ENCODE data around the gene ENDOD1.

The ENDOD1 gene

GRCh38 chr11:95152876-95153856, 63.5 kb downstream of the ENDOD1 start:
- no peak for TF ChIP-seq CTCF (IDR thresholded peaks at IDR 0.05; ENCODE audit: low read depth, low read length, missing control alignments)
- no peak for DNase-seq (ENCODE audit: low read depth)

DNA sequence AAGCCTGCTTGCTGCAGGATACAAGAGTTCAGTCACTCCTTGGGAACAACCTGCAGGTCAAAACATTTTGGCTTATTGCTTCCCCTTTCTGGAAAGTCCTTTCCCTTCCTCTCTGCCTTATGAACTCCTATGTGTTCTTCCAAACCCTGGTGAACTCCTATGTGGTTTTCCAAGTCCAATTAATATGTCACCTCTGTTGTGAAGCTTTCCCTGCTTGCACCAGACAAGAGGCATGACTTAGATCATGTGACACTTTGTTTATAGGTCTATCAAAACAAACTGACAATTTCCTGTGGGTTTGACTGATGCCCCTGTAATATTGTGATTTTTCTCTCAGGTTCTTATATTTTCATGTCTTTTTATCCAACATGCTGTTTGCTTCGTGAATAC, 64.2 kb downstream of the ENDOD1 start:
- H3K4me3 ChIP-seq (ENCODE audit: low read depth, low read length), result no peak overlapping the region
- DNase-seq (ENCODE audit: low read depth), result no peak
- no peak for TF ChIP-seq CTCF (IDR thresholded peaks at IDR 0.05; ENCODE audit: low read depth, low read length, missing control alignments)

More at GRCh38 chr11:95152876-95153856, 63.5 kb downstream of the ENDOD1 start:
- peak overlapping the region; percentile 1; the same call in 1 of the 2 replicates for H3K4me3 ChIP-seq (ENCODE audit: low read depth, low read length)

DNA sequence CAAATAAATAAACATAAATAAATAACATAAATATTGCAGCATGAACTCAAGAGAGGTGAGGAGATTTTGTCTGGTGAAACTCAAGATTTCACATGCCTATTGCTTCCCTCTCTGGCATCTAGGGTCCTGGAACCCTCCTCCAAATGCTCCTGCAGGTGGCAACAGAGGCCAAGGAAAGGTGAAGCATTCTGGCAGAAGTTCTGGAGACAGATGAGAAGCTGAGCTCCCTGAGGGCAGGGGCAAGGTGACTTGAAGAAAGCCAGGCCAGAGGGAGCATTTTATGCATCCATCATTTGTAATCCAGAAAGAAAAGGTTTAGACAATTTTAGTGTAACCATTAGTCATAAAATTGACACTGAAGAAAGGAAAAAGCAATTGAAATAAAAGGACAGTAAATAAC, 64.9 kb downstream of the ENDOD1 start:
- TF ChIP-seq CTCF (IDR thresholded peaks at IDR 0.05; ENCODE audit: low read depth, low read length, missing control alignments), result peak; percentile 72
- H3K4me3 ChIP-seq (ENCODE audit: low read depth, low read length), result no peak overlapping the region
- DNase-seq (ENCODE audit: low read depth), result no peak

DNA sequence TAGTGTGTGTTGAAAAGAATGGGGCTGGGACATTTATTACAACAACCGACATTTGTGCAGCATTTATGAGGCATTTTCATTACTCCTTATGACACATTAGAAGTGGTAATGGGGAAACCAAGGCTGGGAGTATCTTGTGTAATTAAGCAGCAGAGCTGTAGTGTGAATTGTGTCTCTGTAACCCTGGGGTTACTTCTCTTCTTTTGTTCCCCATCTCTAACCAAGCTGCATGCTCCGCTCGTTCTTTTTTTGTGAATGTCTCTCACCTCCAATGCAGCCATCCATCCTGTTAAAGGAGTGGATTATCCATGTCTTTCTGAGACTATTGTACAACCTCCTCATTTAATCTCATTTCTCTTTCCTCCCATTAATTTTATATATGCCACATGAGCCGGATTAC, 65.7 kb downstream of the ENDOD1 start:
- no peak for DNase-seq (ENCODE audit: low read depth)
- no peak for TF ChIP-seq CTCF (IDR thresholded peaks at IDR 0.05; ENCODE audit: low read depth, low read length, missing control alignments)
- H3K4me3 ChIP-seq (ENCODE audit: low read depth, low read length), result no peak overlapping the region

DNA sequence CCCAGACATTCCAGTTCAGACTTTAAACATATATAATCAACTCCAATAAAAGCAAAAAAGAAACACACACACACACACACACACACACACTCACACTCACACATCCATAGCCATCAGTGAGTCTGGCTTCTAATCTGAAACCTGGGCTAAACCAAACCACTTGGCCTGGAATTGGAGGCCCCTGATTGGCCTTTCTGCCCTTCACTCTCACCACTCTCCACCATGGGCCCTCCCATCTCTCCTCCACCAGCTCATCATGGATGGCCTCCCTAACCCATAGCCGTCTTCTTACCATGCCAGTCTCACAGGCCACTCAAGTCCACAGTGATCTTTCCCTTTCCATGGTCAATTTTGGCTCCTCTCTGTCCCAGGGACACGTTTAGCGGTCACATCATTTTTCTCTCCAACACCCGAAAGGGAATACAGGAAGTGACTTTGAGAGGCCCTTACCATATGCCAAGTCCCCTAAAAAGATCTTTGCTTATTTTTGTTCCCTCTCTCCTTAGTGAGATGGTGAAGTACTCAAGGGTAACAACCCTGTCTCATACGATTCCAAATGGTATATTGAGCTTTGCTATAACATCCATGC, 66.6 kb downstream of the ENDOD1 start:
- no peak for DNase-seq (ENCODE audit: low read depth)
- TF ChIP-seq CTCF (IDR thresholded peaks at IDR 0.05; ENCODE audit: low read depth, low read length, missing control alignments), result no peak
- H3K4me3 ChIP-seq (ENCODE audit: low read depth, low read length), result no peak overlapping the region

DNA sequence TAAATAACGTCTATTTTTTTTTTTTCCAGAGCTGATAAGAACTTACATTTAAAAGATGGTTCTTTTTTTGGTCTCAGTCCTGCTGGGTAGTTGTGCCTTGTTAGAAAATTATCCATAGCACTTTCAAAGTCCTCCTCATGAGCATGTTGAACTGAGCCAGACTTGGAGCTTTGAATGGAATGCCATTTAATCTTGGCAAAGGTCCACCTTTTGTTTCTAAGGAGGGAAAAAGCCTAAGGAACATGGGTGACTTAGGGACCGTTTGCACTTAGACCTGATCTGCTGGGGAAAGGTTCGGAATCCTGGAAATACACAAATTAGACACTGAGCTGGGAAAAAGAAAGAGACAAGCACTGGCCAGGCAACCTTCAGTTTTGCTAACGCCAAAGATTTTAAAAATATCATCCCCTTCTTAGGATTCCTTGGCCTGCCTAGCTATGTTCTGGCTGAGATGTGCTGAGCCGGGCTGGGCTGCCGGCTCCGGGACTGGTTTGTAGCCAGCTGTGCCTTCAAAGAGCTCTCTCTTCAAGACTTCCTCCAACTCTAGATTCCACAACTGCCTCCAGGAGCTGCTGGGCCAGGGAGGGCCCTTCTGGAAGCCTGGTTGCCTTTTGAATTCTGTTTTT, 67.4 kb downstream of the ENDOD1 start:
- TF ChIP-seq CTCF (IDR thresholded peaks at IDR 0.05; ENCODE audit: low read depth, low read length, missing control alignments), result no peak
- DNase-seq (ENCODE audit: low read depth), result no peak
- no peak overlapping the region for H3K4me3 ChIP-seq (ENCODE audit: low read depth, low read length)
